Measurements from ENCODE around the gene CALCB.
"Not testable (repeated sequence)": the region's sequence is repeated elsewhere in the genome, so short reads cannot be mapped to it uniquely, and the experiment has no call there.

The CALCB gene

GRCh38 chr11:15073361-15074205 lies at the start of gene CALCB:
TSS of gene CALCB (plus strand) at chr11:15073593. CDS start at chr11:15074719, 1,126 bp downstream.
- H3K9me3 Mint-ChIP-seq = peaks cover 3% of the 10 kb centered on the region
- peaks cover 1% of the 10 kb centered on the region for H3K36me3 Mint-ChIP-seq (ENCODE audit: low read depth)
- peaks cover 19% of the 10 kb centered on the region for H3K4me1 Mint-ChIP-seq (ENCODE audit: low read depth)
- H3K27ac Mint-ChIP-seq = no peak within 1 kb of the TSS
- H3K4me3 Mint-ChIP-seq = peak within 1 kb of the TSS; percentile 77
- DNase-seq (ENCODE audit: low spot score) = peak; percentile 24
- peaks cover 35% of the 10 kb centered on the region for H3K27me3 Mint-ChIP-seq (ENCODE audit: low read depth)

- no peak overlapping the region for H3K4me3 Mint-ChIP-seq
- H3K9me3 Mint-ChIP-seq = no peaks in the 10 kb centered on the region
These were observed 46.4 kb upstream of the CALCB start for GRCh38 chr11:15027011-15027410.

GRCh38 chr11:15027956-15028355 lies 45.4 kb upstream of the CALCB start:
- Mint-ChIP-seq H3K27ac (no peak overlapping the region), H3K4me1 (ENCODE audit: low read depth) (no peaks in the 10 kb centered on the region), H3K36me3 (ENCODE audit: low read depth) (no peaks in the 10 kb centered on the region)

More at GRCh38 chr11:15027011-15027410, 46.4 kb upstream of the CALCB start:
- Mint-ChIP-seq H3K36me3 (ENCODE audit: low read depth) (no peaks in the 10 kb centered on the region), H3K27me3 (ENCODE audit: low read depth) (peaks cover 19% of the 10 kb centered on the region), H3K27ac (no peak overlapping the region), H3K4me1 (ENCODE audit: low read depth) (no peaks in the 10 kb centered on the region)
- no peak for DNase-seq (ENCODE audit: low spot score)

GRCh38 chr11:15028379-15028778 lies 45.0 kb upstream of the CALCB start:
- Mint-ChIP-seq H3K27me3 (ENCODE audit: low read depth) (peaks cover 22% of the 10 kb centered on the region), H3K4me1 (ENCODE audit: low read depth) (no peaks in the 10 kb centered on the region), H3K9me3 (no peaks in the 10 kb centered on the region), H3K36me3 (ENCODE audit: low read depth) (no peaks in the 10 kb centered on the region), H3K4me3 (no peak overlapping the region), H3K27ac (no peak overlapping the region)
- DNase-seq (ENCODE audit: low spot score) = no peak

More at GRCh38 chr11:15027956-15028355, 45.4 kb upstream of the CALCB start:
- Mint-ChIP-seq H3K27me3 (ENCODE audit: low read depth) (peaks cover 18% of the 10 kb centered on the region), H3K4me3 (no peak overlapping the region), H3K9me3 (no peaks in the 10 kb centered on the region)
- no peak for DNase-seq (ENCODE audit: low spot score)

- H3K27me3 Mint-ChIP-seq (ENCODE audit: low read depth) = peaks cover 11% of the 10 kb centered on the region
- H3K4me3 Mint-ChIP-seq; H3K4me1 Mint-ChIP-seq (ENCODE audit: low read depth); DNase-seq (ENCODE audit: low spot score); H3K27ac Mint-ChIP-seq; H3K9me3 Mint-ChIP-seq; H3K36me3 Mint-ChIP-seq (ENCODE audit: low read depth): not testable (repeated sequence)
These were observed 41.4 kb upstream of the CALCB start for GRCh38 chr11:15031945-15032344.

- Mint-ChIP-seq H3K27ac (no peak overlapping the region), H3K27me3 (ENCODE audit: low read depth) (peaks cover 14% of the 10 kb centered on the region), H3K36me3 (ENCODE audit: low read depth) (no peaks in the 10 kb centered on the region), H3K4me1 (ENCODE audit: low read depth) (no peaks in the 10 kb centered on the region), H3K9me3 (no peaks in the 10 kb centered on the region), H3K4me3 (no peak overlapping the region)
- DNase-seq (ENCODE audit: low spot score) = no peak
These were observed 38.6 kb upstream of the CALCB start for GRCh38 chr11:15034687-15035267.

GRCh38 chr11:15035283-15035682 lies 38.1 kb upstream of the CALCB start:
- Mint-ChIP-seq H3K27ac (no peak overlapping the region), H3K9me3 (no peaks in the 10 kb centered on the region), H3K4me1 (ENCODE audit: low read depth) (no peaks in the 10 kb centered on the region), H3K27me3 (ENCODE audit: low read depth) (peaks cover 11% of the 10 kb centered on the region), H3K36me3 (ENCODE audit: low read depth) (no peaks in the 10 kb centered on the region), H3K4me3 (no peak overlapping the region)
- DNase-seq (ENCODE audit: low spot score) = no peak

GRCh38 chr11:15038963-15039362 lies 34.4 kb upstream of the CALCB start:
- H3K36me3 Mint-ChIP-seq (ENCODE audit: low read depth) = no peaks in the 10 kb centered on the region
- H3K27ac Mint-ChIP-seq = no peak overlapping the region
- no peak overlapping the region for H3K4me3 Mint-ChIP-seq
- no peak for DNase-seq (ENCODE audit: low spot score)
- H3K4me1 Mint-ChIP-seq (ENCODE audit: low read depth) = no peaks in the 10 kb centered on the region
- no peaks in the 10 kb centered on the region for H3K9me3 Mint-ChIP-seq
- H3K27me3 Mint-ChIP-seq (ENCODE audit: low read depth) = peaks cover 5% of the 10 kb centered on the region

- no peak overlapping the region for H3K4me3 Mint-ChIP-seq
- H3K9me3 Mint-ChIP-seq = no peaks in the 10 kb centered on the region
- no peaks in the 10 kb centered on the region for H3K36me3 Mint-ChIP-seq (ENCODE audit: low read depth)
- H3K27me3 Mint-ChIP-seq (ENCODE audit: low read depth) = no peaks in the 10 kb centered on the region
- H3K27ac Mint-ChIP-seq = no peak overlapping the region
- H3K4me1 Mint-ChIP-seq (ENCODE audit: low read depth) = no peaks in the 10 kb centered on the region
- no peak for DNase-seq (ENCODE audit: low spot score)
These were observed 28.2 kb upstream of the CALCB start for GRCh38 chr11:15045209-15045608.

- Mint-ChIP-seq H3K4me1 (ENCODE audit: low read depth) (no peaks in the 10 kb centered on the region), H3K4me3 (no peak overlapping the region), H3K27me3 (ENCODE audit: low read depth) (no peaks in the 10 kb centered on the region), H3K27ac (no peak overlapping the region), H3K36me3 (ENCODE audit: low read depth) (no peaks in the 10 kb centered on the region), H3K9me3 (no peaks in the 10 kb centered on the region)
- DNase-seq (ENCODE audit: low spot score) = no peak
These were observed 27.5 kb upstream of the CALCB start for GRCh38 chr11:15045891-15046290.

- not testable (repeated sequence) for H3K36me3 Mint-ChIP-seq (ENCODE audit: low read depth); H3K9me3 Mint-ChIP-seq; H3K27me3 Mint-ChIP-seq (ENCODE audit: low read depth)
These were observed 26.7 kb upstream of the CALCB start for GRCh38 chr11:15046673-15047072.

GRCh38 chr11:15048616-15049015 lies 24.8 kb upstream of the CALCB start:
- no peak overlapping the region for H3K27ac Mint-ChIP-seq
- no peak for DNase-seq (ENCODE audit: low spot score)
- H3K4me1 Mint-ChIP-seq (ENCODE audit: low read depth) = peaks cover 3% of the 10 kb centered on the region
- no peaks in the 10 kb centered on the region for H3K9me3 Mint-ChIP-seq
- H3K36me3 Mint-ChIP-seq (ENCODE audit: low read depth) = no peaks in the 10 kb centered on the region
- H3K4me3 Mint-ChIP-seq = no peak overlapping the region
- H3K27me3 Mint-ChIP-seq (ENCODE audit: low read depth) = no peaks in the 10 kb centered on the region

More at GRCh38 chr11:15046673-15047072, 26.7 kb upstream of the CALCB start:
- not testable (repeated sequence) for DNase-seq (ENCODE audit: low spot score); H3K4me3 Mint-ChIP-seq; H3K27ac Mint-ChIP-seq; H3K4me1 Mint-ChIP-seq (ENCODE audit: low read depth)

GRCh38 chr11:15053191-15053685 lies 20.2 kb upstream of the CALCB start:
- Mint-ChIP-seq H3K4me3 (no peak overlapping the region), H3K27me3 (ENCODE audit: low read depth) (no peaks in the 10 kb centered on the region), H3K27ac (no peak overlapping the region), H3K4me1 (ENCODE audit: low read depth) (peaks cover 3% of the 10 kb centered on the region), H3K9me3 (no peaks in the 10 kb centered on the region), H3K36me3 (ENCODE audit: low read depth) (no peaks in the 10 kb centered on the region)
- DNase-seq (ENCODE audit: low spot score) = peak; percentile 17

GRCh38 chr11:15055620-15056356 lies 17.6 kb upstream of the CALCB start:
- no peak for DNase-seq (ENCODE audit: low spot score)
- Mint-ChIP-seq H3K4me1 (ENCODE audit: low read depth) (peaks cover 3% of the 10 kb centered on the region), H3K27ac (no peak overlapping the region), H3K9me3 (no peaks in the 10 kb centered on the region), H3K27me3 (ENCODE audit: low read depth) (peaks cover 2% of the 10 kb centered on the region), H3K4me3 (no peak overlapping the region), H3K36me3 (ENCODE audit: low read depth) (no peaks in the 10 kb centered on the region)
